ENCODE results near the gene ZNF592. TPM values are rescaled to one million over a fixed set of nuclear protein-coding genes. Genes with fewer than 3 reads are reported as not detected.

ZNF592 gene
- total RNA-seq, 1 donor, result 11.2 TPM

- H3K4me3 ChIP-seq (ENCODE audit: low read depth, low read length), result no peak overlapping the region
- no peak for TF ChIP-seq CTCF (IDR thresholded peaks at IDR 0.05; ENCODE audit: insufficient read depth, low read depth, low read length)
- DNase-seq (ENCODE audit: low read depth), result no peak
These were observed 29.8 kb downstream of the ZNF592 start for GRCh38 chr15:84778194-84778593.

- no peak for DNase-seq (ENCODE audit: low read depth)
- H3K4me3 ChIP-seq (ENCODE audit: low read depth, low read length), result no peak overlapping the region
- TF ChIP-seq CTCF (IDR thresholded peaks at IDR 0.05; ENCODE audit: insufficient read depth, low read depth, low read length), result no peak
These were observed 32.1 kb downstream of the ZNF592 start for GRCh38 chr15:84780492-84780891.

GRCh38 chr15:84781495-84781894 is 33.1 kb downstream of the ZNF592 start:
- no peak for TF ChIP-seq CTCF (IDR thresholded peaks at IDR 0.05; ENCODE audit: insufficient read depth, low read depth, low read length)
- DNase-seq (ENCODE audit: low read depth), result peak; percentile 44
- H3K4me3 ChIP-seq (ENCODE audit: low read depth, low read length), result no peak overlapping the region

- no peak for DNase-seq (ENCODE audit: low read depth)
These were observed 34.0 kb downstream of the ZNF592 start for GRCh38 chr15:84782346-84782745.

GRCh38 chr15:84783493-84784251 is 35.3 kb downstream of the ZNF592 start:
- no peak overlapping the region for H3K4me3 ChIP-seq (ENCODE audit: low read depth, low read length)
- no peak for DNase-seq (ENCODE audit: low read depth)
- TF ChIP-seq CTCF (IDR thresholded peaks at IDR 0.05; ENCODE audit: insufficient read depth, low read depth, low read length), result peak; percentile 6

More at GRCh38 chr15:84782346-84782745, 34.0 kb downstream of the ZNF592 start:
- H3K4me3 ChIP-seq (ENCODE audit: low read depth, low read length), result no peak overlapping the region
- no peak for TF ChIP-seq CTCF (IDR thresholded peaks at IDR 0.05; ENCODE audit: insufficient read depth, low read depth, low read length)

GRCh38 chr15:84784262-84784661 is 35.9 kb downstream of the ZNF592 start:
- no peak for DNase-seq (ENCODE audit: low read depth)
- TF ChIP-seq CTCF (IDR thresholded peaks at IDR 0.05; ENCODE audit: insufficient read depth, low read depth, low read length), result no peak
- H3K4me3 ChIP-seq (ENCODE audit: low read depth, low read length), result no peak overlapping the region

- no peak overlapping the region for H3K4me3 ChIP-seq (ENCODE audit: low read depth, low read length)
- TF ChIP-seq CTCF (IDR thresholded peaks at IDR 0.05; ENCODE audit: insufficient read depth, low read depth, low read length), result no peak
- DNase-seq (ENCODE audit: low read depth), result no peak
These were observed 36.7 kb downstream of the ZNF592 start for GRCh38 chr15:84785053-84785452.
